Measurements from ENCODE around the gene MTG1. TPM values are rescaled to one million over a fixed set of nuclear protein-coding genes. Genes with fewer than 3 reads are reported as not detected.

MTG1 gene
- total RNA-seq, 1 donor from 2014 or later: 21.9 TPM

GRCh38 chr10:133388236-133388972 is 5.6 kb upstream of the MTG1 start:
- Histone ChIP-seq H3K27ac (ENCODE audit: low read depth, low read length) (no peak overlapping the region), H3K9ac (ENCODE audit: low read depth in 1 of 3, low read length in 3 of 3) (no peak overlapping the region), H3K4me3 (ENCODE audit: low read length in 3 of 3) (no peak overlapping the region), H3K4me1 (ENCODE audit: control insufficient read depth in 3 of 3, insufficient read depth in 3 of 3, low read length in 3 of 3) (no peaks in the 10 kb centered on the region), H3K27me3 (ENCODE audit: control insufficient read depth in 3 of 3, insufficient read depth in 3 of 3, low read length in 3 of 3) (no peaks in the 10 kb centered on the region), H3K36me3 (ENCODE audit: control insufficient read depth in 3 of 3, insufficient read depth in 3 of 3, low read length in 3 of 3) (peaks cover 0 to 11% (median 8%) of the 10 kb centered on the region in 3 donors), H3K9me3 (ENCODE audit: control insufficient read depth in 3 of 3, low read length in 3 of 3) (no peaks in the 10 kb centered on the region)

GRCh38 chr10:133388973-133389818 is 4.8 kb upstream of the MTG1 start:
- Histone ChIP-seq H3K9ac (ENCODE audit: low read depth in 1 of 3, low read length in 3 of 3) (no peak overlapping the region), H3K4me3 (ENCODE audit: low read length in 3 of 3) (no peak overlapping the region), H3K4me1 (ENCODE audit: control insufficient read depth in 3 of 3, insufficient read depth in 3 of 3, low read length in 3 of 3) (no peaks in the 10 kb centered on the region), H3K27ac (ENCODE audit: low read depth, low read length) (no peak overlapping the region), H3K9me3 (ENCODE audit: control insufficient read depth in 3 of 3, low read length in 3 of 3) (no peaks in the 10 kb centered on the region), H3K27me3 (ENCODE audit: control insufficient read depth in 3 of 3, insufficient read depth in 3 of 3, low read length in 3 of 3) (no peaks in the 10 kb centered on the region), H3K36me3 (ENCODE audit: control insufficient read depth in 3 of 3, insufficient read depth in 3 of 3, low read length in 3 of 3) (peaks cover 0 to 8% (median 6%) of the 10 kb centered on the region in 3 donors)

GRCh38 chr10:133390597-133391248 is 3.2 kb upstream of the MTG1 start:
- Histone ChIP-seq H3K9ac (ENCODE audit: low read depth in 1 of 3, low read length in 3 of 3) (no peak overlapping the region), H3K9me3 (ENCODE audit: control insufficient read depth in 3 of 3, low read length in 3 of 3) (no peaks in the 10 kb centered on the region), H3K27ac (ENCODE audit: low read depth, low read length) (no peak overlapping the region), H3K4me1 (ENCODE audit: control insufficient read depth in 3 of 3, insufficient read depth in 3 of 3, low read length in 3 of 3) (peaks cover 5 to 9% (median 6%) of the 10 kb centered on the region in 3 donors), H3K4me3 (ENCODE audit: low read length in 3 of 3) (no peak overlapping the region), H3K27me3 (ENCODE audit: control insufficient read depth in 3 of 3, insufficient read depth in 3 of 3, low read length in 3 of 3) (no peaks in the 10 kb centered on the region), H3K36me3 (ENCODE audit: control insufficient read depth in 3 of 3, insufficient read depth in 3 of 3, low read length in 3 of 3) (peaks cover 0 to 4% (median 0%) of the 10 kb centered on the region in 3 donors)

GRCh38 chr10:133391249-133391635 is 2.7 kb upstream of the MTG1 start:
- H3K36me3 ChIP-seq (ENCODE audit: control insufficient read depth in 3 of 3, insufficient read depth in 3 of 3, low read length in 3 of 3): peaks cover 5 to 7% (median 5%) of the 10 kb centered on the region in 3 donors
- no peak overlapping the region for H3K4me3 ChIP-seq (ENCODE audit: low read length in 3 of 3)
- H3K9me3 ChIP-seq (ENCODE audit: control insufficient read depth in 3 of 3, low read length in 3 of 3): no peaks in the 10 kb centered on the region
- no peak overlapping the region for H3K27ac ChIP-seq (ENCODE audit: low read depth, low read length)
- H3K9ac ChIP-seq (ENCODE audit: low read depth in 1 of 3, low read length in 3 of 3): no peak overlapping the region
- H3K27me3 ChIP-seq (ENCODE audit: control insufficient read depth in 3 of 3, insufficient read depth in 3 of 3, low read length in 3 of 3): no peaks in the 10 kb centered on the region
- H3K4me1 ChIP-seq (ENCODE audit: control insufficient read depth in 3 of 3, insufficient read depth in 3 of 3, low read length in 3 of 3): peaks cover 5 to 9% (median 6%) of the 10 kb centered on the region in 3 donors

- Histone ChIP-seq H3K27me3 (ENCODE audit: control insufficient read depth in 3 of 3, insufficient read depth in 3 of 3, low read length in 3 of 3) (no peaks in the 10 kb centered on the region), H3K4me1 (ENCODE audit: control insufficient read depth in 3 of 3, insufficient read depth in 3 of 3, low read length in 3 of 3) (peaks cover 5 to 9% (median 6%) of the 10 kb centered on the region in 3 donors), H3K4me3 (ENCODE audit: low read length in 3 of 3) (no peak overlapping the region), H3K9ac (ENCODE audit: low read depth in 1 of 3, low read length in 3 of 3) (no peak overlapping the region), H3K36me3 (ENCODE audit: control insufficient read depth in 3 of 3, insufficient read depth in 3 of 3, low read length in 3 of 3) (peaks cover 10 to 14% (median 12%) of the 10 kb centered on the region in 3 donors), H3K27ac (ENCODE audit: low read depth, low read length) (no peak overlapping the region), H3K9me3 (ENCODE audit: control insufficient read depth in 3 of 3, low read length in 3 of 3) (no peaks in the 10 kb centered on the region)
Measured at GRCh38 chr10:133391761-133392518, 2.0 kb upstream of the MTG1 start.

- Histone ChIP-seq H3K9ac (ENCODE audit: low read depth in 1 of 3, low read length in 3 of 3) (peak overlapping the region in 1 of 3 donors; percentile 97), H3K27me3 (ENCODE audit: control insufficient read depth in 3 of 3, insufficient read depth in 3 of 3, low read length in 3 of 3) (no peaks in the 10 kb centered on the region), H3K9me3 (ENCODE audit: control insufficient read depth in 3 of 3, low read length in 3 of 3) (no peaks in the 10 kb centered on the region), H3K27ac (ENCODE audit: low read depth, low read length) (peak overlapping the region; percentile 76), H3K4me1 (ENCODE audit: control insufficient read depth in 3 of 3, insufficient read depth in 3 of 3, low read length in 3 of 3) (peaks cover 5 to 9% (median 6%) of the 10 kb centered on the region in 3 donors), H3K4me3 (ENCODE audit: low read length in 3 of 3) (peak overlapping the region; percentile 45 to 95 (median 55)), H3K36me3 (ENCODE audit: control insufficient read depth in 3 of 3, insufficient read depth in 3 of 3, low read length in 3 of 3) (peaks cover 20 to 25% (median 23%) of the 10 kb centered on the region in 3 donors)
Measured at GRCh38 chr10:133393401-133394063, 425 bp upstream of the MTG1 start.

- H3K36me3 ChIP-seq (ENCODE audit: control insufficient read depth in 3 of 3, insufficient read depth in 3 of 3, low read length in 3 of 3): peaks cover 32 to 37% (median 36%) of the 10 kb centered on the region in 3 donors
- peak overlapping the region; percentile 81 to 95 (median 88) for H3K4me3 ChIP-seq (ENCODE audit: low read length in 3 of 3)
- no peaks in the 10 kb centered on the region for H3K9me3 ChIP-seq (ENCODE audit: control insufficient read depth in 3 of 3, low read length in 3 of 3)
- H3K27me3 ChIP-seq (ENCODE audit: control insufficient read depth in 3 of 3, insufficient read depth in 3 of 3, low read length in 3 of 3): no peaks in the 10 kb centered on the region
- H3K9ac ChIP-seq (ENCODE audit: low read depth in 1 of 3, low read length in 3 of 3): peak overlapping the region; percentile 92 to 97 (median 94)
- peaks cover 5 to 9% (median 6%) of the 10 kb centered on the region in 3 donors for H3K4me1 ChIP-seq (ENCODE audit: control insufficient read depth in 3 of 3, insufficient read depth in 3 of 3, low read length in 3 of 3)
- peak overlapping the region; percentile 76 for H3K27ac ChIP-seq (ENCODE audit: low read depth, low read length)
Measured at GRCh38 chr10:133394801-133395221, 854 bp downstream of the MTG1 start.

- Histone ChIP-seq H3K4me1 (ENCODE audit: control insufficient read depth in 3 of 3, insufficient read depth in 3 of 3, low read length in 3 of 3) (peaks cover 5 to 9% (median 6%) of the 10 kb centered on the region in 3 donors), H3K9ac (ENCODE audit: low read depth in 1 of 3, low read length in 3 of 3) (no peak overlapping the region), H3K36me3 (ENCODE audit: control insufficient read depth in 3 of 3, insufficient read depth in 3 of 3, low read length in 3 of 3) (peaks cover 37 to 47% (median 38%) of the 10 kb centered on the region in 3 donors), H3K9me3 (ENCODE audit: control insufficient read depth in 3 of 3, low read length in 3 of 3) (no peaks in the 10 kb centered on the region), H3K27ac (ENCODE audit: low read depth, low read length) (no peak overlapping the region), H3K27me3 (ENCODE audit: control insufficient read depth in 3 of 3, insufficient read depth in 3 of 3, low read length in 3 of 3) (no peaks in the 10 kb centered on the region), H3K4me3 (ENCODE audit: low read length in 3 of 3) (no peak overlapping the region)
Measured at GRCh38 chr10:133396035-133396624, 2.2 kb downstream of the MTG1 start.
